GM21528 (cell line): ENCODE data around the gene SRCIN1.

Experiments used
- ATAC-seq: cut with Tn5 transposase; IDR thresholded peaks from one replicate; pipeline ENCODE4 v1.9.1; 2021; ENCODE audit warnings: mild to moderate bottlenecking, moderate library complexity; ENCODE audit not compliant: unreplicated experiment, low FRiP score

Gene SRCIN1

GRCh38 chr17:38566666-38567031, 39.1 kb downstream of the SRCIN1 start:
- no peak for ATAC-seq

DNA sequence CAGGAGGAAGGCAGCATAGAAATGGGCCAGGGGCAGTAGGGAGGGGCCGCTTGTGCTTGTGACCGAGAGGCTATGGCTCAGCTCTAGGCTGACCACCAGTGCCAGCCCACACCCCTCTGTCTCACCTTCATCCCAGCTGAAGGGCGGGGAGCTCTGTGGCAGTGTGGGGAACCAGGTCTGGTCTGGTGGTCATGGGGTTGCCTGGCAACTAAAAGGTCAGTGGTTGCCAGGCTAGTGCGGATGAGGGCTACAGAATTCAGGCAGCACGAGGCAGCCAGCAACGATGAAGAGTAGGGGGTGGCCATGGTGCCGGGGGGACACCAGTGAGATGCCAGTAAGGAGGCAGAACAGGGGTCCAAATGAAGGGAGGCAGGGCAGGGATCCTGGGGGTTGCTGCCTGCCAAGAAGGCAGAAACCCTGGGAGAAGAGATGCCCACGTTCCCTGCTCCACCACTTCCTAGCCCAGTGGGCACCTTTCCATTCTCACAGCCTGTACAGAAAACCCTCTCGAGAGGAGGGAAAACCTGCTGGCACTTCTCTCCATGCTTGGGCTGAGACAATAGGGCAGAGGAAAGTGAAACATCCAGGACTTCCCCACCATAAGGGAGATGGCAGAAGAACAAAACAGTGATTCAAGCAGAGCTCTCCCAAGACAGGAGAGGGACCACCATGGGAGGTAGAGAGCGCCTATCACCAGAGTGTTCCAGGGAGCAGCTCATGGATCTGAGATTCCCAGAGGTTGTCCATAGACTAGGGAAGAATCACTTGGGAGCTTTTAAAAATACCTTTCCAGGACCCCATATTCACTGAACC, 39.7 kb downstream of the SRCIN1 start:
- ATAC-seq, result no peak

DNA sequence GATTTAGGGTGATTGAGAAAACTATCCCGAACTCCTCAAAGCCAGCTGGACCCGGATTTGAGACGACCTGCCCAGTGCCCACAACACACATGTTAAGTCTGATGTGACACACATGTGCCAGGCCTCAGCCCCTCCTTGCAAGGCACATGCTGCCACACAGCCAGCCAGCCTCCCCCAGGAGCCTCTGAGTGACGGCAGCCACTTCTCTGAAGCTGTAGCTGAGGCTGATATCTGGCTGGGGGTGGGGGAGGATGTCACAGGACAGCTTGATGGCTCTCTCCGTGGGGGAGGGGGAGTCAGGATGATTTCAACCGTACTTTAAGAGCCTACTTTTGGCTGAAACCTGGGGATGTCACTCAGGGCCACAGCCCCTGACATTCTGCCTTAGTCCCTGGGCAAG, 40.9 kb downstream of the SRCIN1 start:
- ATAC-seq, result no peak

- ATAC-seq, result no peak
Observed at GRCh38 chr17:38564254-38564837, 41.4 kb downstream of the SRCIN1 start.

- no peak for ATAC-seq
Observed at GRCh38 chr17:38563362-38564253, 42.1 kb downstream of the SRCIN1 start.

DNA sequence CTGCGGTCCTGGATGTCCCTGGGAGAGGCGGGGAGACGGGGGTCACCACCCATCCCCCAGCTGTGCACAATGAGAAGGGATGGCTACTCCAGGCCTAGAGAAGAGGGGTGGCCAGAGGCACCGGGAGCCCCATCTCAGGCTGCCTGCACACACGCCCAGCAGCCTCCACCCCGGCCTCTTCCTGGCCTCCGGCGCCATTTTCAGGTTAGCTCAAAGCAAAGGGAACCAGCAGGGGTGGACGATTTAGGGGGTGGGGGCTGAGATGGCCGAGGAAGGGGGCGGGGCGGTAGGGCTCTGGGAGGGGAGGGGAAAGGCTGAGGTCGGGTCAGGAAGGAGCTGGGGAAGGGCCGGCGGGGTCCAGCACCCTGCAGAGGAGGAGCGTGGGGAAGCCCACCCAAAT, 42.8 kb downstream of the SRCIN1 start:
- no peak for ATAC-seq

GRCh38 chr17:38562215-38562569, 43.6 kb downstream of the SRCIN1 start:
- ATAC-seq, result no peak

- no peak for ATAC-seq
Observed at GRCh38 chr17:38561416-38562214, 44.1 kb downstream of the SRCIN1 start.

GRCh38 chr17:38560503-38561318, 45.0 kb downstream of the SRCIN1 start:
- no peak for ATAC-seq

GRCh38 chr17:38559880-38560230, 45.9 kb downstream of the SRCIN1 start:
- no peak for ATAC-seq

DNA sequence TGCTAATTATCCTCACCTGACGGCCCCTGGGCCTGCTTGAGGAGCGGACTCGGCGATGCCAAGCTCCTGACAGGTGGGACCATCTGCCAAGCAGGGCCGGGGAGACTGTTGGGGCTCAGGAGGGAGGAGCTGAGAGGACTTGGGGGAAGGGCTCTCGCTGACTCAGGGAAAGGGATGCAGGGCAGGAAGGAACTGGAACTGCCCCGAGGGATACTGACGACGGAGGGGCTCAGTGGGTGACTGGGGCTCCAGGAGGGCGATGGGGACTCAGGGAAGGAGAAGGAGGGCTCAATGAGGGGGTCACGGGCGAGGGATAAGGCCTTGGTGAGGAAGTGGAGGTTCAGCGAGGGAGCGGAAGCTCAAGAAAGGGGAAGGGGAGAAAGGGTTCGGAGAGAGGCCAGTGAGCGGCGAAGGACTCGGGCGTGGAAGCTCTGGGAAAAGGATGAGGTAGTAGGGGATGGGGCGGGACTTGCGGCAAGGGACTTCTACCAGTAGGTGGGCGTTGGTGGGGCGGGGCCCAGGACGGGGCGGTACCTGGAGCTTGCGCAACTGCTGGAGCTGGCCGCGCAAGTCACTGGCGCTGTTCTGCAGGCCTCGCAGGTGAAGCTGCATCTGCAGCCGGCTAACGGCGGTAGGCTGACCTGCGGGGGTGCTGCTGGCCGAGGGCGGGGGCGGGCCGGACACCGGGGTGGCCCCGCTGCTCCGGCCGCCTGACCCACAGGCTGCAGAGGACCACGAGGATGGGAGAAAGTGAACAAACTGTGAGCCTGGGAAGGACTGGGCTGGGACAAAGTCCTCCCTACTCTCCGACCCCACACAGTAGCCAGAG, 46.5 kb downstream of the SRCIN1 start:
- ATAC-seq, result peak; percentile 53

- ATAC-seq, result no peak
Observed at GRCh38 chr17:38558728-38559050, 47.1 kb downstream of the SRCIN1 start.

DNA sequence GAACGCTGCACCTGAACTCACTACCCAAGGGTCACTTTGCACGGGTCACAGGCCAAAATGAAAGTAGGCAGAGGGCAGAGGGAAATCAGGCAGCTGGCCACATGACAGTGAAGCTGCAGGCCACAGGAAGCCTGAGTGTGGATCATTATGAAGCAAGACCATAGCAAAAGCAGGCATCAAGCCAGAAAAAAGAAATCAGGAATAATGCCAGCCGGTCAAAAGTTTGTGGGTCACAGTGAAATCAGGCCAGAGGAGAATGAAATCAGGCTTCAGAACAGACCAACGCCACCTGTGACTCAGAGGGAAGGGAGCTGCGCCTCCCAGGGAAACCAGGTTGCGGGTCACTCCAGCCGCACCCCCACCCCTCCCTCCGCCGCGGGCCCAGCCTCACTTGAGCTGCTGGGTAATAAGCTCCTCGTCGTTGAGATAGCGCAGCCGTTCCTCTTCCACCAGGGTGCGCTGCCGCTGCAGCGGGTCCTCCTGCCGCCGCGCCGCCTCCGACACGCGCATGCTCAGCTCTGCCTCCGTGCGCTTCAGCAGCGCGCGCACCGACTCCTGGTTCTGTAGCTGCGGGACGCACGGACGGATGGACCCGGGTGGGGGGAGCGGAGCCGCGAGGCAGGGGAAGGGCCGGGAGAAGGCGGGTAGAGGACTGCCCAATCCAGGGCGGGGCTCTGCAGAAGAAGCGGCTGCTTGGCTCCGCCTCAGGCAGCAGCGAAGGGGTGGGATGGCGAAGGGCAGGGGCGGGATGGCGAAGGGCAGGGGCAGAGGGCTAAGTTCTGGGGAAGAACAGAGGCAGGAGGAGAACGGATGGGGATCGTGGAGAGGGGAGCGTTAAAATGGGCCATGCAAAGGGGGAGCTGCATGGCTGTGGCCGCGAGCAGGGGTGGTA, 47.7 kb downstream of the SRCIN1 start:
- peak; percentile 59 for ATAC-seq

DNA sequence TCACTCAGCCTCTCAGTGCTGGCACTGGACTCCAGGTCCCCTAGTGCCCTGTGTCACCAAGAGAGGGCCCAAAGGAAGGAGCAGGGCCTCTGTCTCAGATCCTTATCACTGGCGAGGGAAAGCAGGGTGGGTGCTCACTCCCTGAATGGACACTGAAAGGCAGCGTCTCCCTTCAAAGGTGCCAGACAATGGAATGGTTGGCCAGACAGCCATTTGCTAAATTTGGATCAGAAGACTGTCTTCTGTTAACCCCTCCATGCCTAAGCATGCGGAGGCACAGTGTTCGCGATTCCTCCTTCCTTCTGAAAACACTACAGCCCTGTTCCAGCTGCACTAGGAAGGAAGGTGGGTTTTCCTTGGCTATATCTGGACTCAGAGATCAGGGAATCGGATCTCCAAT, 48.4 kb downstream of the SRCIN1 start:
- ATAC-seq, result no peak

DNA sequence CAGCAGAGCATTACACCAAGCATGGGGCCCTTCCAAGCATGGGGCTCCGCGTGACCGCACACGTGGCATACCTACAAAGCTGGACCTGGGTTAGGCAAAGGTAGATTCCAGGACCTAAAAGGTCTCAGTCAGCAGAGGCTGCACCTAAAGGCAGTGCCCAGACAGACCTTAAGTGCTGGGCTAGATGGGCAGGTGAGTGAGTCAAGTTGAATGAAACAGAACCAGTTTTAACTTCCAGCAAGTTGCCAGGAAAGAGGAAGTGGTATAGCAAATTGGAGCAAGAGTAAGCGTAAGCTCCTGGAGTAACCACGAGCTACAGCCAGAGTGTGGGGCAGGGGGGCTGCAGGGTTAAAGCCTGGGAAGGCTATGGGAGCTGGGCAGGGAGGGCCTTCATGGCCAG, 49.5 kb downstream of the SRCIN1 start:
- ATAC-seq, result no peak

GRCh38 chr17:38554430-38555350, 51.1 kb downstream of the SRCIN1 start:
- no peak for ATAC-seq

GRCh38 chr17:38552343-38552742, 53.4 kb downstream of the SRCIN1 start:
- ATAC-seq, result no peak
